B cell (primary cell): ENCODE data around the gene ADRA2C. TPM values are rescaled to one million over a fixed set of nuclear protein-coding genes. Genes with fewer than 3 reads are reported as not detected.

ENCODE experiments used
- ATAC-seq: fragments of 200-7000 bp; cut with Tn5 transposase; one replicate; pipeline ENCODE4 v1.10.0; 2021; ENCODE audit warnings: low read depth, mild to moderate bottlenecking, moderate number of reproducible peaks, moderate library complexity
- CTCF ChIA-PET: fragments of 350-600 bp; sonication (Branson Sonifier 250); formaldehyde crosslinking; loops from one replicate; lab custom pipeline; 2021; ENCODE audit warnings: antibody characterized with exemption, inconsistent platforms; lab: Charles Lee
- POLR2A ChIA-PET: fragments of 350-600 bp; sonication (Branson Sonifier 250); formaldehyde crosslinking; loops from one replicate; lab custom pipeline; 2021; ENCODE audit warnings: antibody characterized with exemption; lab: Charles Lee
- DNase-seq: peaks from one replicate; pipeline ENCODE4 v3.0.0; 2013
- H2AFZ ChIP-seq: 2 replicates; pipeline ENCODE4 v1.6.1; 2012; ENCODE audit warnings: mild to moderate bottlenecking, low read depth, low read length; ENCODE audit not compliant: insufficient read depth, poor library complexity, severe bottlenecking
- H3K27ac ChIP-seq, 2 donors: 1 replicate in 1 of 2; 2 replicates in 1 of 2; pipeline ENCODE4 v1.5.1; 2012 to 2013; ENCODE audit warnings: low read length in 2 of 2, mild to moderate bottlenecking in 2 of 2, moderate library complexity in 1 of 2
- H3K27me3 ChIP-seq, 4 experiments: fragments of 200-600 bp in 1 of 4; sonication (generic) in 1 of 4; replicated peaks in 1 of 4; 1 replicate in 2 of 4; 2 replicates in 2 of 4; pipeline versions ENCODE4 v1.6.1 to v1.7.0; 2013 to 2016; ENCODE audit warnings: low read length in 3 of 4, mild to moderate bottlenecking in 2 of 4, mixed read lengths in 1 of 4, moderate library complexity in 1 of 4; ENCODE audit not compliant: insufficient read depth in 4 of 4, control insufficient read depth in 3 of 4; ENCODE audit errors: control extremely low read depth in 1 of 4
- H3K36me3 ChIP-seq, 2 experiments: replicated peaks in 1 of 2; 1 replicate in 1 of 2; 2 replicates in 1 of 2; pipeline versions ENCODE4 v1.6.1 to v1.7.1; 2013; ENCODE audit warnings: low read length in 1 of 2; ENCODE audit not compliant: insufficient read depth in 2 of 2, control insufficient read depth in 1 of 2; ENCODE audit errors: control extremely low read depth in 1 of 2, extremely low read depth in 1 of 2
- H3K4me1 ChIP-seq, 2 donors: fragments of 200-600 bp in 1 of 2; sonication (generic) in 1 of 2; 1 replicate in 1 of 2; 2 replicates in 1 of 2; pipeline versions ENCODE4 v1.5.1 to v1.6.1; 2013 to 2017; ENCODE audit warnings: low read length in 2 of 2; ENCODE audit not compliant: control insufficient read depth in 2 of 2, insufficient read depth in 2 of 2
- H3K4me2 ChIP-seq: replicated peaks from 2 replicates; pipeline ENCODE3; 2012; ENCODE audit warnings: mild to moderate bottlenecking, low read depth, low read length; ENCODE audit not compliant: poor library complexity, severe bottlenecking
- H3K4me3 ChIP-seq, 5 experiments: fragments of 200-600 bp in 1 of 5; sonication (generic) in 1 of 5; 1 replicate in 3 of 5; 2 replicates in 2 of 5; pipeline versions ENCODE4 v1.5.1 to v1.7.0; 2011 to 2016; ENCODE audit warnings: low read length in 4 of 5, mild to moderate bottlenecking in 4 of 5, low read depth in 2 of 5, control low read depth in 1 of 5, moderate library complexity in 1 of 5; ENCODE audit not compliant: insufficient read depth in 1 of 5; ENCODE audit errors: control extremely low read depth in 1 of 5, extremely low read depth in 1 of 5
- H3K79me2 ChIP-seq: fragments of 200-600 bp; sonication (generic); one replicate; pipeline ENCODE4 v1.6.0; 2016; ENCODE audit warnings: low read length; ENCODE audit not compliant: control insufficient read depth, insufficient read depth
- H3K9ac ChIP-seq: fragments of 200-600 bp; sonication (generic); 2 replicates; pipeline ENCODE4 v1.6.1; 2017; ENCODE audit warnings: mild to moderate bottlenecking, low read length, moderate library complexity
- H3K9me3 ChIP-seq, 3 donors: one replicate each; pipeline versions ENCODE4 v1.6.1 to v1.7.1; 2013; ENCODE audit warnings: low read length in 2 of 3; ENCODE audit not compliant: control insufficient read depth in 2 of 3, insufficient read depth in 1 of 3; ENCODE audit errors: control extremely low read depth in 1 of 3
- H4K20me1 ChIP-seq: 2 replicates; pipeline ENCODE4 v1.6.0; 2012; ENCODE audit warnings: mild to moderate bottlenecking, low read length; ENCODE audit not compliant: insufficient read depth, control insufficient read depth, poor library complexity, severe bottlenecking
- H3K27ac Mint-ChIP-seq: one replicate; pipeline ENCODE4 v1.8.0; 2021; ENCODE audit warnings: mixed read lengths
- H3K27me3 Mint-ChIP-seq: one replicate; pipeline ENCODE4 v1.8.0; 2021; ENCODE audit warnings: mixed read lengths
- H3K4me1 Mint-ChIP-seq: one replicate; pipeline ENCODE4 v1.8.0; 2021; ENCODE audit warnings: mixed read lengths
- H3K4me3 Mint-ChIP-seq: one replicate; pipeline ENCODE4 v1.8.0; 2021; ENCODE audit warnings: mixed read lengths
- H3K9me3 Mint-ChIP-seq: one replicate; pipeline ENCODE4 v1.8.0; 2022; ENCODE audit warnings: mixed read lengths; ENCODE audit not compliant: insufficient read depth
- EZH2 ChIP-seq: IDR thresholded peaks from 2 replicates; pipeline ENCODE4 v1.6.1; 2012; ENCODE audit warnings: borderline replicate concordance, low read depth, mild to moderate bottlenecking, moderate library complexity, low read length; ENCODE audit not compliant: insufficient read depth, poor library complexity, severe bottlenecking
- WGBS: methylation state at CpG from one replicate; pipeline ENCODE4 v1.1.5; 2013; ENCODE audit warnings: missing lambda C conversion rate; ENCODE audit not compliant: insufficient coverage; 5-methylcytosine and 5-hydroxymethylcytosine counted together
- intact Hi-C: fragments of 100-400 bp; cut with micrococcal nuclease; formaldehyde crosslinking; loops from one replicate; pipeline ENCODE4 v1.10.0; 2022
- polyA minus RNA-seq: library from RNA; depleted of rRNA, polyadenylated mRNA; stranded (reverse); fragments of >200 nt; gene quantifications from 2 replicates; pipeline ENCODE4 v1.2.3, GENCODE V29; 2012
- polyA plus RNA-seq: library from polyadenylated mRNA; depleted of rRNA; stranded (reverse); fragments of >200 nt; gene quantifications from 2 replicates; pipeline ENCODE4 v1.2.3, GENCODE V29; 2012
- total RNA-seq, 2 donors: library from RNA; stranded (reverse); fragments of 120-200 nt in 1 of 2; gene quantifications; 1 replicate in 1 of 2; 2 replicates in 1 of 2; pipeline versions ENCODE4 v1.2.3 to v1.2.4, GENCODE V29; 2013 to 2022
- TF ChIP-seq, protein P1 (sequence below): fragments of 200-600 bp; IDR thresholded peaks from one replicate; pipeline ENCODE4 v1.8.0; 2022; ENCODE audit warnings: antibody characterized with exemption, mild to moderate bottlenecking

ADRA2C gene
- total RNA-seq (not detected in 2 replicates), polyA plus RNA-seq (not detected in 2 replicates), polyA minus RNA-seq (not detected in 2 replicates)
- 0.07 TPM for total RNA-seq (2013)

DNA sequence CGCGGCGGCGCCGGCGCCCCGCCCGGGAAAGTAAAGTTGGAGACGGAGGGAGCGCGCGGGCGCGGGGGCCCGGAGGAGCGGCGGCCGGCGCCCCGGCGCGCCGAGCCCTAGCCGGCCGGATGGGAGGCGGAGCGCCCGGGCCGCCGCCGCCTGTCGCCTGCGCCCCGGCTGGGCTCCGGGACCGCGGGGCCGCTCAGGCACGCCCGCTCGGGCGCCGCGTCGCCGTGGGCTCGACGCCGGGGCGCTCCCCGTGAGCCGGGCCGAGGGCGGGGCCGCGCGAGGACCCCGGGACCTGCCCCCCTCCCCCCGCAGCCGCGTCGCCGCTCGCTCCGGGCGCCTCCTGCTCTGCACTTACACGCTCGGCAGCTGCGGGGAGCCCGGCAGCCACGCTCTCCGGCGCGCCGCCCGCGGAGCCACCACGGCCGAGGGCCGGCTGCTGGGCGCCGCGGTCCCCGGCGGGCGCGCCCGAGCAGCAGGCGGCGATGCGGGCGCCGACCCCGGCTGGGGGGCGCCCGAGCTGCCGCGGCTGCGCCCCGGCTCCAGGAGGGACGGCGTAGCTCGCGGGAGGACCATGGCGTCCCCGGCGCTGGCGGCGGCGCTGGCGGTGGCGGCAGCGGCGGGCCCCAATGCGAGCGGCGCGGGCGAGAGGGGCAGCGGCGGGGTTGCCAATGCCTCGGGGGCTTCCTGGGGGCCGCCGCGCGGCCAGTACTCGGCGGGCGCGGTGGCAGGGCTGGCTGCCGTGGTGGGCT is at the start of gene ADRA2C:
ADRA2C (plus strand) TSS at position 350 of the 749 bp plus-strand sequence; CDS start at position 572, 222 bp downstream.
- no peaks in the 10 kb centered on the region for H4K20me1 ChIP-seq
- H3K4me2 ChIP-seq = no peak within 1 kb of the TSS
- POLR2A ChIA-PET = no interaction called here
- H3K79me2 ChIP-seq = no peaks in the 10 kb centered on the region
- no peak within 1 kb of the TSS for H3K27ac Mint-ChIP-seq
- H3K4me1 ChIP-seq = peaks cover 0 to 5% of the 10 kb centered on the region in 2 donors
- TF ChIP-seq, protein P1, sequence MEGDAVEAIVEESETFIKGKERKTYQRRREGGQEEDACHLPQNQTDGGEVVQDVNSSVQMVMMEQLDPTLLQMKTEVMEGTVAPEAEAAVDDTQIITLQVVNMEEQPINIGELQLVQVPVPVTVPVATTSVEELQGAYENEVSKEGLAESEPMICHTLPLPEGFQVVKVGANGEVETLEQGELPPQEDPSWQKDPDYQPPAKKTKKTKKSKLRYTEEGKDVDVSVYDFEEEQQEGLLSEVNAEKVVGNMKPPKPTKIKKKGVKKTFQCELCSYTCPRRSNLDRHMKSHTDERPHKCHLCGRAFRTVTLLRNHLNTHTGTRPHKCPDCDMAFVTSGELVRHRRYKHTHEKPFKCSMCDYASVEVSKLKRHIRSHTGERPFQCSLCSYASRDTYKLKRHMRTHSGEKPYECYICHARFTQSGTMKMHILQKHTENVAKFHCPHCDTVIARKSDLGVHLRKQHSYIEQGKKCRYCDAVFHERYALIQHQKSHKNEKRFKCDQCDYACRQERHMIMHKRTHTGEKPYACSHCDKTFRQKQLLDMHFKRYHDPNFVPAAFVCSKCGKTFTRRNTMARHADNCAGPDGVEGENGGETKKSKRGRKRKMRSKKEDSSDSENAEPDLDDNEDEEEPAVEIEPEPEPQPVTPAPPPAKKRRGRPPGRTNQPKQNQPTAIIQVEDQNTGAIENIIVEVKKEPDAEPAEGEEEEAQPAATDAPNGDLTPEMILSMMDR = no peak
- TF ChIP-seq EZH2 = no peak
- intact Hi-C loops = no loop called here
- no peaks in the 10 kb centered on the region for H3K9me3 Mint-ChIP-seq
- peaks cover 7% of the 10 kb centered on the region for H3K4me1 Mint-ChIP-seq
- H3K27me3 Mint-ChIP-seq = peaks cover 20% of the 10 kb centered on the region
- H3K27me3 ChIP-seq = peaks cover 0 to 36% (median 11%) of the 10 kb centered on the region in 4 experiments
- H3K27ac ChIP-seq = no peak within 1 kb of the TSS
- CTCF ChIA-PET = no interaction called here
- H3K9me3 ChIP-seq = peaks cover 0 to 17% (median 0%) of the 10 kb centered on the region in 3 donors
- H3K4me3 Mint-ChIP-seq = peak within 1 kb of the TSS; percentile 67
- no peak for ATAC-seq
- WGBS = 2% methylated on average over 131 of the region's 131 CpGs
- no peak within 1 kb of the TSS for H3K9ac ChIP-seq
- no peaks in the 10 kb centered on the region for H3K36me3 ChIP-seq
- DNase-seq = no peak
- no peak within 1 kb of the TSS for H2AFZ ChIP-seq
- no peak within 1 kb of the TSS for H3K4me3 ChIP-seq

DNA sequence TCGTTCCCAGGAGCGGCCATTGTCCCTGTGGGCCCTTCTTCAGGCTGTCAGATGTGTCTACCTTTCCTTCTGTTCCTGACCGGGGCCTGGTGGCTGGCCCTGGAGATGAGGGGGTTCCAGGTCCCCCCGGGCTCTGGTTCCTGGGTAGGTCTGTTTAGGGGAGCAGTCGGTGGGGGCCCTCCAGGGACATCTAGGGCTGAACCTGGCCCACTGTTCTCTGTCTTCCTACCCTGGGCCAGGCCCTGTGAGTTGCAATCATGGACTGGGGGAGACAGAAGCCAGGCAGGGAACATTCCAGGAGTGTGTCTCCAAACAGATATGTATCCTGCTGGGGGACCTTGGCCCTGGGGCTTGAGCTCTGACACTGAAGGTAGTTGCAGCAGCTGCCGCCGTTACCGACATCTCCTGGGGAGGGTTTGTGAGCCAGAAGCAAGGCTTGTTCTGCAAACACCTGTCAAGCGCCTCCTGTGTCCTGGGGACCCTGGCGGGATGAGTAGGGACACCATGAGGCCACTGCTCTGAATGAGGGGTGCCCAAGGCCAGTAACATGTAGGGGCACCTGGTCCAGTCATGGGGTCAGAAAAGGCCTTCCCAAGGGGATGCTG is 49.5 kb upstream of the ADRA2C start:
- no peak overlapping the region for H2AFZ ChIP-seq
- intact Hi-C loops = no loop called here
- ATAC-seq = no peak
- no peak overlapping the region for H3K4me2 ChIP-seq
- 85% methylated on average over 9 of the region's 10 CpGs for WGBS
- Mint-ChIP-seq H3K9me3 (peaks cover 3% of the 10 kb centered on the region), H3K4me3 (no peak overlapping the region), H3K27me3 (peaks cover 21% of the 10 kb centered on the region), H3K4me1 (no peaks in the 10 kb centered on the region), H3K27ac (no peak overlapping the region)
- DNase-seq = no peak
- no peak overlapping the region for H3K4me3 ChIP-seq
- H3K27me3 ChIP-seq = no peaks in the 10 kb centered on the region
- H4K20me1 ChIP-seq = no peaks in the 10 kb centered on the region
- no peaks in the 10 kb centered on the region for H3K36me3 ChIP-seq
- H3K27ac ChIP-seq = no peak overlapping the region
- peaks cover 0 to 12% (median 0%) of the 10 kb centered on the region in 3 donors for H3K9me3 ChIP-seq
- POLR2A ChIA-PET = no interaction called here
- no peaks in the 10 kb centered on the region for H3K4me1 ChIP-seq
- H3K79me2 ChIP-seq = no peaks in the 10 kb centered on the region
- CTCF ChIA-PET = no interaction called here
- H3K9ac ChIP-seq = no peak overlapping the region
- TF ChIP-seq, protein P1 = no peak
